Stimulated activated CD4-positive, alpha-beta T cell treated with anti-CD3 and anti-CD28 coated beads, Interleukin-1b, Interleukin-23, amount 100 ng/mL, for 1 hour (primary cell): ENCODE results near the gene ANKHD1.

Experiments
- DNase-seq, 2 donors: peaks; one replicate each; pipeline ENCODE4 v3.0.0-alpha.2; 2020; ENCODE audit warnings: low read depth in 2 of 2

ANKHD1 gene

DNA sequence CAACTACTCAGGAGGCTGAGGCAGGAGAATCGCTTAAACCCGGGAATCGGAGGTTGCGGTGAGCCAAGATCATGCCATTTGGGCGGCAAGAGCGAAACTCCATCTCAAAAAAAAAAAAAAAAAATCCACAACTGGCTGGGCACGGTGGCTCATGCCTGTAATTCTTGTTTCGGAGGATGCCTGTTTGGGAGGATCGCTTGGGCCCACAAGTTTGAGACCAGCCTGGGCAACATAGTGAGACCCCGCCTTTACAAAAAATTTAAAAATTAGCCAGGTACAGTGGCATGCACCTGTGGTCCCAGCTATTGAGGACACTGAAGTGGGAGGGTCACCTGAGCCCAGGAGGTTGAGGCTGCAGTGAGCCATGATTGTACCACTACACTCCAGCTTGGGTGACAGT lies 144.0 kb downstream of the ANKHD1 start:
- DNase-seq: no peak

DNA sequence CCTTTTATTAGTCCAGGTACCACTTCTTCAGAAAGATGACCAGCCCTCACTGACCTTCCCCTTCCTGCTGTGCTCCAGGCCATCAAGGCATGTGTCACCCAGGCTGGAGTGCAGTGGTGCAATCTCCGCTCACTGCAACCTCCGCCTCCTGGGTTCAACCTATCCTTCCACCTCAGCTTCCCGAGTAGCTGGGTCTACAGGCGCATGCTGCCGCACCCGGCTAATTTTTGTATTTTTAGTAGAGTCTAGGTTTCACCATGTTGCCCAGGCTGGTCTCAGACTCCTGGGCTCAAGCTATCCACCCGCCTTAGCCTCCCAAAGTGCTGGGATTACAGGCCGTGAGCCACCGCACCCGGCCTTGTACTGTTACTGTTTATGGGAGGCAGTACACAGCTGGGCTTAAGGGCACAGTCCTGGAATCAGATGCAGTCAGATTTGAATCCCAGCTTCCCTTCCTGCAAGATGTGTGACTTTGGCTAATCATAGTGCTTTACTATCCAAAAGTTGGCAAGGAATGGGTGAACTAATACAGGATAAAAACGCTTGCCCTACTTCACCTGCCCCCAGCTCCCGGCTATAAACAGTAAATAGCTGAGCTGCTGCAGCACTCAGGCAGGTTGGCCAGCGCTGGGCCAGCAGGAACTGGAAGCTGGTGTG lies 145.3 kb downstream of the ANKHD1 start:
- no peak for DNase-seq

DNA sequence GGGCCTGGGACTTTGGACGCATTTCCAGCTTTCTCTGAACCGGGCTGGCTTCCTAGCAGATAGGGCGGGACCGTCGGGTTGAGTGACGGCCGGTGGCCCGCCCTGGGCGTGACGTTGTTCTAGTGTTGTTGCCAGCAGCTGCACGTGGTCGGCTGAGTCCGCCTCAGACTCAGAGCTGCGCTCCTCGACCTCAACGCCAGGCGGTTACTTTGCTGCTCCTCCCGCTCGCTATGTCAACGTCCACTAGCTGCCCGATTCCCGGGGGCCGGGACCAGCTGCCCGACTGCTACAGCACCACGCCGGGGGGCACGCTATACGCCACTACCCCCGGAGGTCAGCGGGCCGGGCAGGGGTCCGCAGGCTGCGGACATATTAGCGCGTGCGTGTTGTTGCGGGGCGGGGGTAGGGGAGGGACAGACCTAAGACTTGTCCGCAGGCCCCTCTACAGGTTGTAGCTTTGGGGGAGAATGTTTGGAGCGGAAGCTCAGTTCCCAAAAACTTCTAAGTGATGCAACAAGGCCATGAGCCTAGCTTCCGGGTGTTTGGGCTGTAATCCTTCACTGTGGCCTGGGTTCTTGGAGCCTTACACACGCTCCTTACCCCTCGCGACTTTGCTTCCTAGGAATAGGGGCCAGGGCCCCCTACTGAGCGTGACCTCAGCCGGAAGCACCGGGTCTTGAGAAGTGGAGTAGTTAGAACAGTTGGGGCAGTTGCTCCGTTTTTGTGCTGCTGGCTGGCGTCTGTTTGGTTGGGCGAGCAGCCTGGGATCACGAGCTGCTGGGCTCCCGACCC lies 146.1 kb downstream of the ANKHD1 start, which contains the start of gene EIF4EBP3:
TSS of gene EIF4EBP3 (plus strand) at position 155 of the 792 bp plus-strand sequence. CDS start at position 231, 76 bp downstream.
- DNase-seq: peak; percentile 49 to 64

DNA sequence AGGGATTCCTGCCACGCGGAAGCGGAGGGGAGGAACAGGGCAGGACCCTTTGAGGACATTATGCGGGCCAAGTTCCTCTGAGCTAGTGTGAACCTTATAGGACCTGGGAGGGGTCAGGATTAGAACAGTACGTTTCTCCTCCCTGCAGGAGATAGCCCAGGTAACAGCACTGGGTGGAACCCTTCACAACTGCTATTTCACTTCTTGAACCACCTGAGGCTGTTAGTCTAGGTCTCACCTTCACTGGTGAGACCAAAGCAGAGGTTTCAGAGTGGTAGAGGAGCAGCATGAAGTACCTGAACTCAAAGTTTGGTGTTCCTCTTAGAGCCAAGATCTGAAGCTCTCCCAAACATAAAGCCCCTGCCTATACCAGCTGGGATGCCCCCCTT lies 146.7 kb downstream of the ANKHD1 start:
- DNase-seq: no peak

DNA sequence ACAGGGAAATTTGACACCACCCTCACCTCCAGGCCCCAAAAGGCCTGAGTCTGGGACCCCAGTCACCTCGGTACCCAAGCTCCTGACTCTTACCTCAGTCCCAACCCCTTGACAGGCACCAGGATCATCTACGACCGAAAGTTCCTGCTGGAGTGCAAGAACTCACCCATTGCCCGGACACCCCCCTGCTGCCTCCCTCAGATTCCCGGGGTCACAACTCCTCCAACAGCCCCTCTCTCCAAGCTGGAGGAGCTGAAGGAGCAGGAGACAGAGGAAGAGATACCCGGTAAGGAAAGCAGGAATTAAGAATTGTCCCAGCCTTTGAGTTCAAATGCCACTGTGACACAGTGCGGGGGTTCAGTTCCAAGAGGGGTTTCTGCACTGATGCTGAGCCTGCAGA lies 147.2 kb downstream of the ANKHD1 start:
- no peak for DNase-seq

DNA sequence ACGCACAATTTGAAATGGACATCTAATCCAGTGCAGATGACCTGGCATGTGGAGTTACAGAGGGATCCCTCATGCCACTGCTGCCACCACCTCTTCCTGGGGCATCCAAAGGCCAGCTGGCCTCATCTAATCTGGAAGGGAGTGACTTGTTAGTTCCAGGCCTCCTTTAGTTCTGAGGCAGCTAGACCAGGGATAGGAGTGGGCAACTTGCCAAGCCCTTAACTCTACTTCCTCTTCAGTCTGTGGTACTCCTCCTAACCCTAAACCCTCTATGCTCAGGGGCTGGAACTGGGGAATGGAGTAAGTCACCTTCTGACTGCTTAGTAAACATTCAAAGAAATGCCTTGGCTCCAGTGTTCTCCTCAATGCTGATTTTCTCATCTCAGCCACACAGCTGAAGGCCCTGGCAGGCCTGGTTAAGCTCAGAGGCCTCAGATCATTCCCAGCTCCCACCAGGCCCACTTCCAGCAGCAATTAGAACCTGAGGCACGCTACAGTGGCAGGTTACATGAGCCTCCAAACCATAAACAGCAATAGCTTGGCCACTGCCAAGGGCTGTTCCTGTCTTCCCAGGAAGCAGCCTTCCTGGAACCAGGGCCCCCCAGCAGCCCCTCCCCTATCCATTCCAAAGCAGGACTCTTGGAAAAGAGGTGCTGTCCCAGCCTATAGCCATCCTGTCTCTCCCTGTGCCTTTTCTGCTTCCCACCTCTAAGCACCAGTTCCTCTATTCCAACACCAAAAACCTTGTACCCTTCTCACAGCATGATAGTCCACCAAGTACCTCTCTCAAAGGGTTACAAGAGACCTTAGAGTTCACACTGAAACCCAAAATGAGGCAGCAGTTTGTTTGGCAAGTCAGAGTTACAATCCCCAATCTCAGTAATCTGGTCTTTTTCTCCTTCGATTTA lies 147.9 kb downstream of the ANKHD1 start:
- no peak for DNase-seq

DNA sequence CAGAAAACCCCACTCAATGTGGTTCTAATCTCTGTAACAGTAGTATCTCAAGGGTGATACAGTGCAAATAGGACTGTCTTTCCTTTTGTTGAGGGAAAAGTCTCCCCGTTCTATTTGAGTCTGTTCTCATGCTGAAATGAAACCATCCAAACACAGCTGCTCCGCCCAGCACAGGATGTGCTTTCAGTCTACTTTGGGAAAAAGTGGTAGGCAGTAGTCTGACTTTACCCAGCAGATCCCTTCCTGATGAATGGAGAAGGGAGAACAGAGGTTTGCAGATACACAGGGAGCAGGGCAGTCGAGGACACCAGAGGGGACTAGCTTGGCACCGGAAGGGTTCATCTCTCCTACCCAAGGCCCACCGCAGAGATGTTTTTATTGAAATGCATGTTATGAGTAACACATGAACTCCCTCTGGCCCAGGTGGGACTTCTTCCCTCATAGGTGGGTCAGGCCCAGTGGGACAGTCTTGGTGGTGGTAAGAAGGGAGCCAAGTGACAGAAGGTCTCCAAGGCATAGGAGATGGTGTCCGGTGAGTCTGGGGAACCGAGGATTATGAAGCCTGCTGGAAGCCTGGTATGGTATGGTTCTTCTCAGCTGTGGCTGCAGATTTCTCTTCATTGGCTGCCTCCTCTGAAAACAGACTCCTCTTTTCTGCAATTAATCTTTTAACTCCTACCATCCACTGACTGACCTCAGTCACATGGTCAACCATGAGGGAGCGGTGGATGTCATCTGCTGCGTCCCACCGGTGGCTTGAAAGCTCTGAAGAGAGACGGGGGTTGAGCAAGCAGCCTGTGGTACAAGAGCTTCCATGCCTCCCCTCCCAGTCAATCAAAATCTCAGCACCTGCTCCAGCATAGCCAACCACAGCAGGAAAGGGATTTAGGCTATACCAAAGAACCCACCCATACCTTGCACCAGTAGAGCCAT lies 148.8 kb downstream of the ANKHD1 start:
- no peak for DNase-seq

DNA sequence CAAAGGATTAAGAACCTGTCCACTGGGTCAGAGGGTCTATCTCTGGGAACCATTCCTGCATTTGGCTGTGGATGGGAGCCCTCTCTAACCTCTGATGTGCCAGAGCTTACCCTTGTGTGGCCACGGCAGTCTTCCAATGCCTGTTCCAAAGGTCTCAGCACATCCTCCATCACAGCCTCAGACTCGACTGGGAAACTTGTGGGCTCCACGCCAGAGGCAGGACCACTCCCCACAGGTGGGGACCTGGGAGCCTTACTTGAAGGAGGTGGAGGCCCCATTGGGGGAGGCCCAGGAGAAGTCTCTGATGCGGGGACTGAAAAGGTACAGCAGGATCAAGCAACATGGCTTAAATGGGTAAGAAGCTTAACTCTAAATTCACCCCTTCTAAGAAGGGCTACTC lies 150.2 kb downstream of the ANKHD1 start:
- DNase-seq: no peak

DNA sequence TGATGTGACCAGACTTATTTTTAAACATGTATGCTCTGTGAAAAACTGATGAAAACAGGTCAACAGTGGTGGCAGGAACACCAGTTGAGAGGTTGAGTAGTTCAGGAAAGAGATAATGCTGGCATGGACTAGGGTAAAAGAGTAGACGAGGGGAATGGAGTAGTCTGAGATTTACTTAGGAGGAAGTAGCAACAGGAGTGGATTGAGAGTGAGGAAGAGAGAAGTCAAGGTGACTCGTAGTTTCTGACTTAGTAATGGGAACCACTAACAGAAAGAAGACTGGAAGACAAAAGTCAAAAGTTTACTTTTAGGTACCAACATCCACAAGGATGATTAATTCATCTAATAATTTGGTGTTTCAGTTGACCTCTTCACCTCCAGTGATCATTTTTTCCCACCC lies 152.0 kb downstream of the ANKHD1 start:
- DNase-seq: no peak

DNA sequence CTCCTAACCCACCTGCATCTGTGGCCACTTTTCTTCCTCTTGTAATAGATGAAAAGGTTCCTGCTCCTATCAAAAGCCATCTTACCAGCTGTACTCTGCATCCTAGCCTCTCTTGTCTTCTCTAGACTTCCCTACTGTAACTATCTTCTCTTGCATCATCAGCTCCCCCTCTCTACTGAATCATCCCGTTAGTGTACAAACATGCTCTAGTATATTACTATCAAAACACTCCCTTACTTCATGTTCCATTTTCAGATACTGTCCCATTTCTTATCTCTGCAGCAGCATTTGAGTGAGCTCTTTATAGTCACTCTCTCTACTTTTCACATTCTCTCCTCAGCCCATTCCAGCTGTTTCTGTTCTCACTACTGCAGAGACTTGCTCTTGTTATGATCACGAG lies 152.8 kb downstream of the ANKHD1 start:
- no peak for DNase-seq

DNA sequence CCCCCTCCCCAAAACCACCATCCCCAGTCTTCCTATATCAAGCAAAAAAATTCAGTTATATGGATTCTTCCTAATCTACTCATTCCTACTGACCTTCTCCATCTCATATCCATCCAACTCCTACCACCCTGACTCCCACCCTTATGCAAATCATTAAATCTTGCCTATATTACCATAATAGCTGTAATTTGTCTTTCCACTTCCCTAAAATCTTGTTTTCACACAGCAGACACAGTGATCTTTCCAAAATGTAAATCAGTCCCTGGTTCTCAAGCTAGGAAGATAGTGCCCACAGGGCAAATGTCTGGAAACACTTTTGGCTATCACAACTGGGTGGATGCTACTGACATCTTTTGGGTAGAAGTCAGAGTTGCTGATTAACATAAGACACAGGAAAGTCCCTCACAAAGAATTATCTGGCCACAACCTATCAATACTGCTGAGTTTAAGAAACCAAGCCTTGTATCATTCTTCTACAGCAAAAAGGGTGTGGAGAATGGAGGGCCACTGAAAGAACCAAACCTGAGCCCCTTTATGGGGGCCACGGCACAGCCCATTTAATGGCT lies 154.2 kb downstream of the ANKHD1 start:
- DNase-seq: no peak

DNA sequence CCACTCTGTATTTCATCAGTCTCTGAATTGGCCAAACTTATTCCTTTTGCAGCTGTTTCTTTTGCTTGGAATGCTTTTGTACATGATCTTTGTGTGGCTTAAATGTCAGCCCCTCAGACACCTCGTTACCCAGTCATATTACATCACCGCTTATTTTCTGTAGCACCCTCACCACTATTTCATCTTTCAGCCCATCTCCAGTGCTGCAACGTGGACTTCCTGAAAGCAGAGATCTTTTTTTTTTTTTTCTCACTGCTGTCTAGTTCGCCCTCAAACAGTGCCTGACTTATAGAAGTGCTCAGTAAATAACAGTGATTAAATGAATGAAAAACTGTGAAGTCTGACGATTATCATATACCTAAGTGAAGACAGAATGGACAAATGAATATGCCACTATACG lies 154.8 kb downstream of the ANKHD1 start:
- no peak for DNase-seq

DNA sequence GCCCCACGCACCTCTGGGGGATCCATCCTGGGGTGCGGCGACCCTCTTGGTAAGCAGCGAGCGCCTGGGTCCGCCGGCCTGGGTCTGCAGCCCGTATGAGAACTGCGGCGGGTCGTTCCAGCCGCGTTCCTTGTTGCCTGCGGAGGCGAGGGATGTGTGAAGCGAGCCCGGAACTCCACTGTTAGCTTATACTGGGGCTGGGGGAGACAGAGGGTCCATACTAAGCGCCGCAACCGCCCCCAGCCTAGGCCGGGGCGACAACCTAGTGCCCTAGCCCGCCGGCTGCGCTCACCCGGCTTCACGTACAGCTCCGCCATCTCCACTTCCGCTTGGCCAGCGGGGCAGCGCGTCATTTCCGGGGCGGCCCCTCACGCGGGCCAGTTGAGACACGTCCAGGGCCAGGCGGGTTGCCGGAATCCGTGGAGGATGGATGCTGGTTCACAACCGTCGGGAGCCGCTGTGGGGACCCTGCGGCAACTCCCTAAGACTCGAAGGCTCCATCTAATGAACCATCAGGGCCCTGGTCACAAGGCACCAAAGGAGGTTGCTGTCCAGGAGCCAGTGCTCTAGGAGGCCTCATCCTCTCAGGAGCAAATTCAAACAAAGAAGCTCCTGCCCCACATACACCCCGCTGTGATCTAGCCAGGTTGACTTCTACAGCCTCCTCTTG lies 155.6 kb downstream of the ANKHD1 start, which contains the start of gene SRA1:
TSS of gene SRA1 (minus strand) at position 338 of the 670 bp plus-strand sequence. CDS start at position 317, 21 bp downstream.
- DNase-seq: peak; percentile 42 to 66

DNA sequence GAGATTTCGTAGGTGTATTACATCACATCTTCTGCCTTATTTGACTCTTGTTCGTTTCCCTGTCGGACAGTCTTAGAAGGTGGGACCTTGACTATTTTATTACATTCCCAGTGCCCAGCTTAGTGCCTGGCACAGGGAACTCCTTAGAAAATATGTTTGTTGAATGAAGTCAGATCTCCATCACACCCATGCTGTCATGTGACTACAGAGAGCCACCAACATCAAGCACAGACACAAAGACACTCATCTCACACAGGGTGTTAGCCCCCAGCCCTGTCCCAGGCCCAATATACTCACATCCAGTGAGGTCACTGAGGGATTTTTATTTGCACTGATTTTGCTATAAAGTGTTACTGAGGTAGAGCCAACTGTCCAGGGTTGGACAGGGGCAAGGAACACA lies 156.3 kb downstream of the ANKHD1 start:
- DNase-seq: no peak

DNA sequence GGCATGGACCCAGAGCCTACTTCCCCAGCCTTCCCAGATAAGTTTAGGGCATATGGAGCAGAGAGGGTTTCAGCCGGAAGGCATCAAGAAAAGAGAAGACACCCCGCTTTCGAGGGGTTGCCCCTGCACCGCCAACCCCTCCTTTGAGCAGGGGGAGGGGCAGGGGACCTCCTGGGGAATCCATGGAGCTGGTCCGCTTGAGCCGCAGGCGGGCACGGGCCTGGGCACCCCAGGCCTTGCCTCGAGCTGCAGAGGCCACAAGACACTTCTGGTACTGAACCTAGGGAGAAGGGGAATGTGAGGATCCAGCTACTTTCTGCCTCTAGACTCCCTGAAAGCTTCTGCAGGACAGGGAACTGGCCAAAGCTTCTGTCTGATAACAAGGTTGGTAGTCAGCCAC lies 156.9 kb downstream of the ANKHD1 start:
- no peak for DNase-seq

DNA sequence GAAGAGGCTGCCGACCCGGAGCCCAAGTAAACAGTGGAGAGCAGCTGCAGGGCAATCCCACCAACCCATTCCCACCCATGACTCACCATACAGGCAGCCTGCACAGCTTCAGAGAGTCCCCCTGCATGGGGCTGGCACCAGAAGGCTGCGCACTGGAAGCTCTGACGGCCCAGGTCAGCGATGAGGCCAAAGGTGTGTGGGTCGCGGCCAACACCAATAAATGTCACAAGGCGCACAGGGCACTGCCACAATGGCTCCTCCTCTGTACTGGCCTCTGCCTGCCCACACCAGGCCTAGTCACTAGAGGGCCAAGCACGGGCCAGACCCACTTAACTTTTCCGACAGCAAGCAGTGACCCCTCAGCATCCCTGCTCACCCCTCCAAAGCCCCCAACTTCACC lies 158.6 kb downstream of the ANKHD1 start:
- no peak for DNase-seq

DNA sequence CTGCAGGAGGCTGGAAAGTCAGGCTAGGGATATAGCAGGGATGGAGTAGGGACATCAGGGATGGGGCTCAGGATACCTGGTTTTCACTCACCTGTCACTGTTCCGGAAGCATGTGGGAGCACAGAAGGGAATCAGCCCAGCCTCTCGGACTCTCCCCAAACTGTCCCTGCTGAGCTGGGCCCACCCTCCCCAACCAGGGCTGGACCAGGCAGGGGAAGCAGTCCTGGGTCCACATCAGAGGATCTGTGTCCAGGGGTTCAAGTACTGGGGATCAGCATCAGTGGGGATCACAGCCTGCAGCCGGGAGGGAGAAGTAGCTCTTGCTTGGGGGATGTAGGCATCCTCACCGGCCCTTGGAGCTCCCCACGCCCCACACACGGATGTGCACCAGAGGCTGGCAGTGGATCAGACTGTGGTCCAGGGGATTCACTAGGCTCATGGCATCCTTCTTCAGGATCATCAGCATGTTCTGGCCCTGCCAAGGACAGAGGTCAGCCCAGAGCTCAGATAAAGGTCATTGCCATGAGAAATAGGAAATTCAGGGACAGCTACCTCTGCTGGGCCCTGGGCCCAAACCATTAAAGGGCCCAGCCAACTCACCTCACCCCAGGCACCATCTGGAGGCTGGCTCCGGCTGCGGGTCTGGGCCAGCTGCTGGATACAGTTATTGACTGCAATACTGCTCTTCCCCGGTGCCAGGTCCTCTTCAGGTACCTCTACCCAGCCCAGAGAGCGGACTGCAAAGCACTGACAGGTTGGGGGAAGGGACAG lies 160.3 kb downstream of the ANKHD1 start:
- DNase-seq: no peak

DNA sequence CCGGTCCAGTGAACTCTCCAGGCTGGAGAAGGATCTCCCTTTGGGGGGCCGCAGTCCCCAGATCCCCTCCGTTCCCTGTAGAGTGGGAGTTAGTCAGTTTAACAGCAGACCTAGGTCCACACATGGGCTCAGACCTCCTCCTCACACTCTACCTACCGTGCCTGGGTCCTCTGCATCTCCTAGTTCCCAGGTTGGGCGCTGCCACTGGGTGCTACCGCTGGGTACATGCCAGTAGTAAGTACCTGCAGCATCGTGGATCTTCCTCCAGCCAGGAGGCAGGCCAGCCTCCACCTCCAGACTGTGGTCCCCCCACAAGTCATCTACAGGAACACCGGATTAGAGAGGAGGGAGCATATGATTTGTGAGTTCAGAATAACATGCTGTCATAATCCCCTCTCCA lies 162.0 kb downstream of the ANKHD1 start:
- DNase-seq: no peak
